Measurements from ENCODE around the gene BCL2L1. TPM values are rescaled to one million over a fixed set of nuclear protein-coding genes. Genes with fewer than 3 reads are reported as not detected.
A peak's percentile ranks its signal among the peaks of the same experiment; 100 is the strongest.

BCL2L1 gene
- total RNA-seq, 1 experiment from 2014 or later = 469 TPM

GRCh38 chr20:31674895-31675827, 47.5 kb downstream of the BCL2L1 start:
- intact Hi-C loops (cut with micrococcal nuclease; ENCODE audit: unreplicated experiment) = no loop called here

GRCh38 chr20:31673943-31674463, 48.7 kb downstream of the BCL2L1 start:
- Histone ChIP-seq H3K4me3 (ENCODE audit: low read depth, low read length) (no peak overlapping the region), H3K36me3 (ENCODE audit: control insufficient read depth, insufficient read depth, low read length) (peaks cover 19% of the 10 kb centered on the region), H3K27me3 (replicated peaks; ENCODE audit: control insufficient read depth, insufficient read depth, low read length) (no peaks in the 10 kb centered on the region), H3K4me1 (peaks cover 77% of the 10 kb centered on the region), H3K9me3 (no peaks in the 10 kb centered on the region)
- no TSS peak for BruUV-seq (replicated peaks)
- intact Hi-C loops (cut with micrococcal nuclease; ENCODE audit: unreplicated experiment) = no loop called here
- H3K36me3 Mint-ChIP-seq (ENCODE audit: insufficient read depth, unreplicated experiment) = peaks cover 100% of the 10 kb centered on the region
- TF ChIP-seq CTCF (IDR thresholded peaks at IDR 0.05; ENCODE audit: insufficient read depth in 1 of 2, low read depth in 1 of 2, low read length in 1 of 2, severe bottlenecking in 1 of 2, unreplicated experiment in 1 of 2) = no peak
- DNase-seq = no peak
- ChIA-PET POLR2A (interaction anchor here (0.6 to 2.0 kb wide), 2 partner anchors 9 to 49 kb away, joined by 5 to 7 read pairs; no protein-coding TSS in a partner anchor), CTCF (interaction anchor here (0.6 to 2.0 kb wide), 10 partner anchors 9 to 120 kb away, joined by 3 to 14 read pairs (median 4); no protein-coding TSS in a partner anchor)
- no peak overlapping the region for H3K4me3 Mint-ChIP-seq (ENCODE audit: unreplicated experiment)
- H3K4me1 Mint-ChIP-seq (ENCODE audit: low read depth, unreplicated experiment) = peaks cover 74% of the 10 kb centered on the region
- H3K27ac Mint-ChIP-seq (ENCODE audit: unreplicated experiment) = peak overlapping the region; percentile 81
- H3K27me3 Mint-ChIP-seq (ENCODE audit: insufficient read depth, unreplicated experiment) = no peaks in the 10 kb centered on the region
- no peaks in the 10 kb centered on the region for H3K9me3 Mint-ChIP-seq (ENCODE audit: unreplicated experiment)

More at GRCh38 chr20:31674895-31675827, 47.5 kb downstream of the BCL2L1 start:
- peak overlapping the region; percentile 26 for H3K4me3 Mint-ChIP-seq (ENCODE audit: unreplicated experiment)
- H3K36me3 Mint-ChIP-seq (ENCODE audit: insufficient read depth, unreplicated experiment) = peaks cover 100% of the 10 kb centered on the region
- H3K27me3 ChIP-seq (replicated peaks; ENCODE audit: control insufficient read depth, insufficient read depth, low read length) = no peaks in the 10 kb centered on the region
- H3K4me1 ChIP-seq = peaks cover 78% of the 10 kb centered on the region
- no peak for DNase-seq
- H3K9me3 ChIP-seq = no peaks in the 10 kb centered on the region
- H3K27ac Mint-ChIP-seq (ENCODE audit: unreplicated experiment) = peak overlapping the region; percentile 81
- no peaks in the 10 kb centered on the region for H3K27me3 Mint-ChIP-seq (ENCODE audit: insufficient read depth, unreplicated experiment)
- POLR2A ChIA-PET = interaction anchor here (2.0 to 5.6 kb wide), 2 partner anchors 11 to 45 kb away, joined by 7 to 45 read pairs; no protein-coding TSS in a partner anchor
- no TSS peak for BruUV-seq (replicated peaks)
- H3K36me3 ChIP-seq (ENCODE audit: control insufficient read depth, insufficient read depth, low read length) = peaks cover 21% of the 10 kb centered on the region
- TF ChIP-seq CTCF (IDR thresholded peaks at IDR 0.05; ENCODE audit: insufficient read depth in 1 of 2, low read depth in 1 of 2, low read length in 1 of 2, severe bottlenecking in 1 of 2, unreplicated experiment in 1 of 2) = no peak
- no peak overlapping the region for H3K4me3 ChIP-seq (ENCODE audit: low read depth, low read length)
- H3K4me1 Mint-ChIP-seq (ENCODE audit: low read depth, unreplicated experiment) = peaks cover 72% of the 10 kb centered on the region
- CTCF ChIA-PET = interaction anchor here (0.9 to 5.7 kb wide), 8 partner anchors 8 to 67 kb away, joined by 3 to 78 read pairs (median 6); partner anchors contain the start of gene BCL2L1
- no peaks in the 10 kb centered on the region for H3K9me3 Mint-ChIP-seq (ENCODE audit: unreplicated experiment)

GRCh38 chr20:31673435-31673834, 49.2 kb downstream of the BCL2L1 start:
- no TSS peak for BruUV-seq (replicated peaks)
- no peak for TF ChIP-seq CTCF (IDR thresholded peaks at IDR 0.05; ENCODE audit: insufficient read depth in 1 of 2, low read depth in 1 of 2, low read length in 1 of 2, severe bottlenecking in 1 of 2, unreplicated experiment in 1 of 2)
- no peaks in the 10 kb centered on the region for H3K27me3 Mint-ChIP-seq (ENCODE audit: insufficient read depth, unreplicated experiment)
- Histone ChIP-seq H3K36me3 (ENCODE audit: control insufficient read depth, insufficient read depth, low read length) (peaks cover 19% of the 10 kb centered on the region), H3K4me3 (ENCODE audit: low read depth, low read length) (no peak overlapping the region), H3K4me1 (peaks cover 77% of the 10 kb centered on the region), H3K9me3 (no peaks in the 10 kb centered on the region), H3K27me3 (replicated peaks; ENCODE audit: control insufficient read depth, insufficient read depth, low read length) (no peaks in the 10 kb centered on the region)
- POLR2A ChIA-PET = interaction anchor here (0.6 to 2.0 kb wide), 2 partner anchors 9 to 50 kb away, joined by 5 to 7 read pairs; no protein-coding TSS in a partner anchor
- peaks cover 100% of the 10 kb centered on the region for H3K36me3 Mint-ChIP-seq (ENCODE audit: insufficient read depth, unreplicated experiment)
- CTCF ChIA-PET = interaction anchor here (0.6 to 1.7 kb wide), 4 partner anchors 10 to 50 kb away, joined by 3 to 14 read pairs (median 4); no protein-coding TSS in a partner anchor
- H3K9me3 Mint-ChIP-seq (ENCODE audit: unreplicated experiment) = no peaks in the 10 kb centered on the region
- H3K27ac Mint-ChIP-seq (ENCODE audit: unreplicated experiment) = peak overlapping the region; percentile 81
- H3K4me3 Mint-ChIP-seq (ENCODE audit: unreplicated experiment) = no peak overlapping the region
- intact Hi-C loops (cut with micrococcal nuclease; ENCODE audit: unreplicated experiment) = no loop called here
- no peak for DNase-seq
- peaks cover 68% of the 10 kb centered on the region for H3K4me1 Mint-ChIP-seq (ENCODE audit: low read depth, unreplicated experiment)

Measured in Caco-2 (cell line).